ENCODE results near the gene RNF224.
"Not testable (repeated sequence)": the region's sequence is repeated elsewhere in the genome, so short reads cannot be mapped to it uniquely, and the experiment has no call there.

RNF224 gene

GRCh38 chr9:137255448-137256114, 28.3 kb downstream of the RNF224 start:
- no peak for DNase-seq

GRCh38 chr9:137256362-137256761, 29.1 kb downstream of the RNF224 start:
- DNase-seq = no peak

GRCh38 chr9:137256856-137257255, 29.6 kb downstream of the RNF224 start:
- DNase-seq = no peak

GRCh38 chr9:137262173-137262908, 35.0 kb downstream of the RNF224 start:
- not testable (repeated sequence) for DNase-seq

- no peak for DNase-seq
These were observed 35.6 kb downstream of the RNF224 start for GRCh38 chr9:137262909-137263285.

GRCh38 chr9:137263506-137263905, 36.2 kb downstream of the RNF224 start:
- no peak for DNase-seq

GRCh38 chr9:137264067-137264466, 36.8 kb downstream of the RNF224 start:
- no peak for DNase-seq

GRCh38 chr9:137265496-137266161, 38.3 kb downstream of the RNF224 start:
- no peak for DNase-seq

- DNase-seq = no peak
These were observed 38.8 kb downstream of the RNF224 start for GRCh38 chr9:137266162-137266527.

GRCh38 chr9:137266585-137267453, 39.5 kb downstream of the RNF224 start:
- no peak for DNase-seq

- DNase-seq = no peak
These were observed 40.6 kb downstream of the RNF224 start for GRCh38 chr9:137267933-137268355.

GRCh38 chr9:137268538-137269201, 41.4 kb downstream of the RNF224 start:
- DNase-seq = no peak

- no peak for DNase-seq
These were observed 42.0 kb downstream of the RNF224 start for GRCh38 chr9:137269231-137269772.

GRCh38 chr9:137270929-137271695, 43.8 kb downstream of the RNF224 start:
- no peak for DNase-seq

GRCh38 chr9:137271696-137272076, 44.4 kb downstream of the RNF224 start:
- DNase-seq = no peak

- no peak for DNase-seq
These were observed 45.2 kb downstream of the RNF224 start for GRCh38 chr9:137272241-137273094.

- no peak for DNase-seq
These were observed 45.8 kb downstream of the RNF224 start for GRCh38 chr9:137273095-137273490.

GRCh38 chr9:137273611-137274320, 46.5 kb downstream of the RNF224 start:
- no peak for DNase-seq

GRCh38 chr9:137275203-137275587, 47.9 kb downstream of the RNF224 start:
- DNase-seq = no peak

Data from activated CD4-positive, alpha-beta T cell treated with anti-CD3 and anti-CD28 coated beads for 1 hour (primary cell).